Neural cell (in vitro differentiated cells): ENCODE data around the gene ITFG1. TPM values are rescaled to one million over a fixed set of nuclear protein-coding genes. Genes with fewer than 3 reads are reported as not detected.
"Not testable (repeated sequence)": the region's sequence is repeated elsewhere in the genome, so short reads cannot be mapped to it uniquely, and the experiment has no call there.

Source experiments
- H2AFZ ChIP-seq: fragments of 200-600, 300-800 bp; sonication (generic), shearing (Covaris generic); 2 replicates; pipeline ENCODE4 v1.6.0; 2014; ENCODE audit warnings: low read depth, mild to moderate bottlenecking, antibody characterized with exemption, low read length, moderate library complexity
- H3F3A ChIP-seq: fragments of 200-600 bp; shearing (Covaris generic); 2 replicates; pipeline ENCODE4 v1.6.1; 2016; ENCODE audit warnings: mild to moderate bottlenecking, moderate library complexity, mixed read lengths, antibody characterized with exemption, low read length; ENCODE audit not compliant: insufficient read depth, poor library complexity, severe bottlenecking
- H3K27ac ChIP-seq: fragments of 200-600, 300-800 bp; sonication (generic), shearing (Covaris generic); 2 replicates; pipeline ENCODE4 v1.5.1; 2014; ENCODE audit warnings: mild to moderate bottlenecking, low read length, moderate library complexity
- H3K27me3 ChIP-seq: fragments of 300-800, 200-600 bp; sonication (generic), shearing (Covaris generic); 2 replicates; pipeline ENCODE4 v1.6.0; 2014; ENCODE audit warnings: mild to moderate bottlenecking, low read depth, low read length, moderate library complexity; ENCODE audit not compliant: insufficient read depth
- H3K36me3 ChIP-seq: fragments of 300-800, 200-600 bp; sonication (generic), shearing (Covaris generic); 2 replicates; pipeline ENCODE4 v1.5.1; 2014; ENCODE audit warnings: mild to moderate bottlenecking, antibody characterized with exemption, low read length, moderate library complexity; ENCODE audit not compliant: insufficient read depth
- H3K4me2 ChIP-seq: fragments of 300-800, 200-600 bp; sonication (generic), shearing (Covaris generic); 2 replicates; pipeline ENCODE4 v1.6.0; 2014; ENCODE audit warnings: mild to moderate bottlenecking, low read length
- H3K4me3 ChIP-seq: fragments of 300-800, 200-600 bp; sonication (generic), shearing (Covaris generic); 2 replicates; pipeline ENCODE4 v1.5.1; 2014; ENCODE audit warnings: mild to moderate bottlenecking, low read length, moderate library complexity
- H3K79me2 ChIP-seq: fragments of 200-600 bp; shearing (Covaris generic); replicated peaks from 2 replicates; pipeline ENCODE4 v1.6.0; 2014; ENCODE audit warnings: mild to moderate bottlenecking, low read length, moderate library complexity; ENCODE audit not compliant: insufficient read depth
- H3K9ac ChIP-seq: fragments of 300-800, 200-600 bp; sonication (generic), shearing (Covaris generic); 2 replicates; pipeline ENCODE4 v1.6.1; 2016; ENCODE audit warnings: mild to moderate bottlenecking, low read length, mixed read lengths
- H3K9me2 ChIP-seq: fragments of 200-600 bp; shearing (Covaris generic); 2 replicates; pipeline ENCODE4 v1.6.1; 2016; ENCODE audit warnings: mild to moderate bottlenecking, low read length, mixed read lengths; ENCODE audit not compliant: insufficient read depth
- H3K9me3 ChIP-seq: fragments of 200-600, 300-800 bp; sonication (generic), shearing (Covaris generic); 2 replicates; pipeline ENCODE4 v1.6.1; 2016; ENCODE audit warnings: mild to moderate bottlenecking, mixed run types, low read length, moderate library complexity, mixed read lengths
- H4K20me1 ChIP-seq: fragments of 200-600 bp; shearing (Covaris generic); 2 replicates; pipeline ENCODE4 v1.6.1; 2016; ENCODE audit warnings: mild to moderate bottlenecking, mixed run types; ENCODE audit not compliant: insufficient read depth
- EP300 ChIP-seq: fragments of 450-650 bp; conservative IDR thresholded peaks from 2 replicates; pipeline ENCODE4 v1.6.1; 2014; ENCODE audit warnings: antibody characterized with exemption, mild to moderate bottlenecking, moderate library complexity; ENCODE audit not compliant: poor library complexity, severe bottlenecking
- EZH2 ChIP-seq: fragments of 200-600, 300-800 bp; shearing (Covaris generic), sonication (generic); IDR thresholded peaks from 2 replicates; pipeline ENCODE4 v1.6.1; 2014; ENCODE audit warnings: antibody characterized with exemption, low read length, borderline replicate concordance, mild to moderate bottlenecking; ENCODE audit not compliant: insufficient read depth, poor library complexity, severe bottlenecking
- MXI1 ChIP-seq: fragments of 450-650 bp; conservative IDR thresholded peaks from 2 replicates; pipeline ENCODE4 v1.6.1; 2014; ENCODE audit warnings: antibody characterized with exemption, mild to moderate bottlenecking; ENCODE audit not compliant: poor library complexity, severe bottlenecking
- POLR2AphosphoS5 ChIP-seq: IDR thresholded peaks from 2 replicates; pipeline ENCODE4 v1.6.1; 2012
- RAD21 ChIP-seq: fragments of 450-650 bp; conservative IDR thresholded peaks from 2 replicates; pipeline ENCODE4 v1.6.1; 2014; ENCODE audit warnings: antibody characterized with exemption, mild to moderate bottlenecking, moderate library complexity
- SMC3 ChIP-seq: fragments of 450-650 bp; conservative IDR thresholded peaks from 2 replicates; pipeline ENCODE4 v1.6.1; 2014; ENCODE audit warnings: antibody characterized with exemption, mild to moderate bottlenecking, moderate library complexity; ENCODE audit not compliant: poor library complexity
- TAF1 ChIP-seq: IDR thresholded peaks from 2 replicates; pipeline ENCODE4 v1.6.1; 2012; ENCODE audit warnings: low read depth
- polyA plus RNA-seq: library from polyadenylated mRNA; depleted of rRNA; stranded (reverse); fragments of >200 nt; gene quantifications from 2 replicates; pipeline ENCODE4 v1.2.3, GENCODE V29; 2014
- TF ChIP-seq, protein P1 (sequence below): fragments of 450-650 bp; IDR thresholded peaks from 2 replicates; pipeline ENCODE4 v1.5.1; 2014; ENCODE audit warnings: antibody characterized with exemption, mild to moderate bottlenecking, moderate library complexity; ENCODE audit not compliant: poor library complexity, severe bottlenecking
- TF ChIP-seq, protein P2 (sequence below): IDR thresholded peaks from 2 replicates; pipeline ENCODE4 v1.6.1; 2012; ENCODE audit warnings: borderline replicate concordance

ITFG1 gene
- polyA plus RNA-seq, 1 donor from 2014 or later: 155 TPM

- no peak overlapping the region for H3K27ac ChIP-seq
- H3K4me2 ChIP-seq: no peak overlapping the region
- no peak overlapping the region for H2AFZ ChIP-seq
- H3K9ac ChIP-seq: no peak overlapping the region
- no peaks in the 10 kb centered on the region for H3K9me2 ChIP-seq
- peaks cover 6% of the 10 kb centered on the region for H3K79me2 ChIP-seq
- no peaks in the 10 kb centered on the region for H3K9me3 ChIP-seq
- TF ChIP-seq, protein P1, sequence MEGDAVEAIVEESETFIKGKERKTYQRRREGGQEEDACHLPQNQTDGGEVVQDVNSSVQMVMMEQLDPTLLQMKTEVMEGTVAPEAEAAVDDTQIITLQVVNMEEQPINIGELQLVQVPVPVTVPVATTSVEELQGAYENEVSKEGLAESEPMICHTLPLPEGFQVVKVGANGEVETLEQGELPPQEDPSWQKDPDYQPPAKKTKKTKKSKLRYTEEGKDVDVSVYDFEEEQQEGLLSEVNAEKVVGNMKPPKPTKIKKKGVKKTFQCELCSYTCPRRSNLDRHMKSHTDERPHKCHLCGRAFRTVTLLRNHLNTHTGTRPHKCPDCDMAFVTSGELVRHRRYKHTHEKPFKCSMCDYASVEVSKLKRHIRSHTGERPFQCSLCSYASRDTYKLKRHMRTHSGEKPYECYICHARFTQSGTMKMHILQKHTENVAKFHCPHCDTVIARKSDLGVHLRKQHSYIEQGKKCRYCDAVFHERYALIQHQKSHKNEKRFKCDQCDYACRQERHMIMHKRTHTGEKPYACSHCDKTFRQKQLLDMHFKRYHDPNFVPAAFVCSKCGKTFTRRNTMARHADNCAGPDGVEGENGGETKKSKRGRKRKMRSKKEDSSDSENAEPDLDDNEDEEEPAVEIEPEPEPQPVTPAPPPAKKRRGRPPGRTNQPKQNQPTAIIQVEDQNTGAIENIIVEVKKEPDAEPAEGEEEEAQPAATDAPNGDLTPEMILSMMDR: no peak
- TF ChIP-seq TAF1 (no peak), POLR2AphosphoS5 (no peak), EZH2 (no peak), SMC3 (no peak), RAD21 (no peak), EP300 (no peak), MXI1 (no peak)
- TF ChIP-seq, protein P2, sequence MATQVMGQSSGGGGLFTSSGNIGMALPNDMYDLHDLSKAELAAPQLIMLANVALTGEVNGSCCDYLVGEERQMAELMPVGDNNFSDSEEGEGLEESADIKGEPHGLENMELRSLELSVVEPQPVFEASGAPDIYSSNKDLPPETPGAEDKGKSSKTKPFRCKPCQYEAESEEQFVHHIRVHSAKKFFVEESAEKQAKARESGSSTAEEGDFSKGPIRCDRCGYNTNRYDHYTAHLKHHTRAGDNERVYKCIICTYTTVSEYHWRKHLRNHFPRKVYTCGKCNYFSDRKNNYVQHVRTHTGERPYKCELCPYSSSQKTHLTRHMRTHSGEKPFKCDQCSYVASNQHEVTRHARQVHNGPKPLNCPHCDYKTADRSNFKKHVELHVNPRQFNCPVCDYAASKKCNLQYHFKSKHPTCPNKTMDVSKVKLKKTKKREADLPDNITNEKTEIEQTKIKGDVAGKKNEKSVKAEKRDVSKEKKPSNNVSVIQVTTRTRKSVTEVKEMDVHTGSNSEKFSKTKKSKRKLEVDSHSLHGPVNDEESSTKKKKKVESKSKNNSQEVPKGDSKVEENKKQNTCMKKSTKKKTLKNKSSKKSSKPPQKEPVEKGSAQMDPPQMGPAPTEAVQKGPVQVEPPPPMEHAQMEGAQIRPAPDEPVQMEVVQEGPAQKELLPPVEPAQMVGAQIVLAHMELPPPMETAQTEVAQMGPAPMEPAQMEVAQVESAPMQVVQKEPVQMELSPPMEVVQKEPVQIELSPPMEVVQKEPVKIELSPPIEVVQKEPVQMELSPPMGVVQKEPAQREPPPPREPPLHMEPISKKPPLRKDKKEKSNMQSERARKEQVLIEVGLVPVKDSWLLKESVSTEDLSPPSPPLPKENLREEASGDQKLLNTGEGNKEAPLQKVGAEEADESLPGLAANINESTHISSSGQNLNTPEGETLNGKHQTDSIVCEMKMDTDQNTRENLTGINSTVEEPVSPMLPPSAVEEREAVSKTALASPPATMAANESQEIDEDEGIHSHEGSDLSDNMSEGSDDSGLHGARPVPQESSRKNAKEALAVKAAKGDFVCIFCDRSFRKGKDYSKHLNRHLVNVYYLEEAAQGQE: no peak
- no peaks in the 10 kb centered on the region for H4K20me1 ChIP-seq
- peaks cover 4% of the 10 kb centered on the region for H3F3A ChIP-seq
- peaks cover 4% of the 10 kb centered on the region for H3K36me3 ChIP-seq
- no peak overlapping the region for H3K4me3 ChIP-seq
- H3K27me3 ChIP-seq: no peaks in the 10 kb centered on the region
Observed at GRCh38 chr16:47473792-47474191, 12.9 kb upstream of the ITFG1 start.

- H3K4me3 ChIP-seq: not testable (repeated sequence)
Observed at GRCh38 chr16:47473004-47473403, 12.1 kb upstream of the ITFG1 start.

DNA sequence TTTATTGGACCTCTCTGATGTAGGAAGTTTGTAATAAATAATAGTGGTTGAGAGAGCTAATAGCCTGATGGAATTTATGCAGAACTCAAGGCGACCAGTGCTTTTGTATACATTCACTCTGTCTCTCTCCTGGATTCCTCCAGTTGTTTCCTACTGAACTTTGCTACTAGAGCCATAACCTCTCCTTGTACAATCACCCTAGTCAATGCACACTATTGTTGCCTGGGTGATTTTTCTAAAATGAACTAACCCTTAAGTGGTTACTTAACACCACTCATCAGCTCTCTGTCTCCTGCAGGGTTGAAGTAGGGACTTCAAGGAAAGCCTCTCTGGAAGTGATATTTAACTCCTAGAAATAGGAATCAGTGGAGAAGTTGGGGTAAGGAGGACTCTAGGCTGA lies 9.9 kb upstream of the ITFG1 start:
- TF ChIP-seq MXI1: no peak
- no peak for TF ChIP-seq TAF1
- no peak for TF ChIP-seq EZH2
- TF ChIP-seq SMC3: no peak
- TF ChIP-seq RAD21: no peak
- TF ChIP-seq POLR2AphosphoS5: no peak
- TF ChIP-seq EP300: no peak
- TF ChIP-seq, protein P2: no peak
- TF ChIP-seq, protein P1: no peak
- peaks cover 4% of the 10 kb centered on the region for H3K36me3 ChIP-seq
- H2AFZ ChIP-seq: no peak overlapping the region
- no peak overlapping the region for H3K27ac ChIP-seq
- no peaks in the 10 kb centered on the region for H3K9me2 ChIP-seq
- no peaks in the 10 kb centered on the region for H3F3A ChIP-seq
- no peak overlapping the region for H3K9ac ChIP-seq
- no peaks in the 10 kb centered on the region for H3K27me3 ChIP-seq
- H4K20me1 ChIP-seq: no peaks in the 10 kb centered on the region
- H3K4me2 ChIP-seq: no peak overlapping the region
- peaks cover 6% of the 10 kb centered on the region for H3K79me2 ChIP-seq
- no peaks in the 10 kb centered on the region for H3K9me3 ChIP-seq
- H3K4me3 ChIP-seq: no peak overlapping the region

More at GRCh38 chr16:47473004-47473403, 12.1 kb upstream of the ITFG1 start:
- H3K4me2 ChIP-seq, H3K9ac ChIP-seq, H4K20me1 ChIP-seq, H3K9me2 ChIP-seq, H3F3A ChIP-seq, H3K36me3 ChIP-seq, H3K79me2 ChIP-seq, H3K27me3 ChIP-seq, H2AFZ ChIP-seq, H3K9me3 ChIP-seq, H3K27ac ChIP-seq: not testable (repeated sequence)
